Large intestine (tissue), 3 donors: ENCODE data around the gene SLCO3A1. TPM values are rescaled to one million over a fixed set of nuclear protein-coding genes. Genes with fewer than 3 reads are reported as not detected.

Source experiments
- DNase-seq, 2 donors: peaks; one replicate each; pipeline versions ENCODE4 v3.0.0 to v3.0.0-alpha.2; 2013
- H3K27ac ChIP-seq: one replicate; pipeline ENCODE4 v1.5.1; 2013; ENCODE audit warnings: low read length
- H3K27me3 ChIP-seq: 2 replicates; pipeline ENCODE4 v1.6.1; 2013; ENCODE audit warnings: low read length; ENCODE audit not compliant: control insufficient read depth, insufficient read depth
- H3K36me3 ChIP-seq: 2 replicates; pipeline ENCODE4 v1.6.1; 2013; ENCODE audit warnings: low read length; ENCODE audit not compliant: control insufficient read depth, insufficient read depth
- H3K4me1 ChIP-seq: one replicate; pipeline ENCODE4 v1.6.1; 2013; ENCODE audit warnings: low read length; ENCODE audit not compliant: control insufficient read depth, insufficient read depth
- H3K4me3 ChIP-seq: one replicate; pipeline ENCODE4 v1.5.1; 2013; ENCODE audit warnings: low read length
- H3K9me3 ChIP-seq: one replicate; pipeline ENCODE4 v1.6.1; 2013; ENCODE audit warnings: mild to moderate bottlenecking, low read depth, low read length, moderate library complexity; ENCODE audit not compliant: control insufficient read depth
- WGBS: methylation state at CpG from one replicate; pipeline ENCODE4 v1.1.5; 2013; ENCODE audit warnings: low lambda C conversion rate; ENCODE audit not compliant: insufficient coverage; 5-methylcytosine and 5-hydroxymethylcytosine counted together
- polyA plus RNA-seq: library from polyadenylated mRNA; unstranded; fragments of 120-200 nt; gene quantifications from one replicate; pipeline ENCODE4 v1.2.1, GENCODE V29; 2013

SLCO3A1 gene
- polyA plus RNA-seq, 1 donor: 5.1 TPM

DNA sequence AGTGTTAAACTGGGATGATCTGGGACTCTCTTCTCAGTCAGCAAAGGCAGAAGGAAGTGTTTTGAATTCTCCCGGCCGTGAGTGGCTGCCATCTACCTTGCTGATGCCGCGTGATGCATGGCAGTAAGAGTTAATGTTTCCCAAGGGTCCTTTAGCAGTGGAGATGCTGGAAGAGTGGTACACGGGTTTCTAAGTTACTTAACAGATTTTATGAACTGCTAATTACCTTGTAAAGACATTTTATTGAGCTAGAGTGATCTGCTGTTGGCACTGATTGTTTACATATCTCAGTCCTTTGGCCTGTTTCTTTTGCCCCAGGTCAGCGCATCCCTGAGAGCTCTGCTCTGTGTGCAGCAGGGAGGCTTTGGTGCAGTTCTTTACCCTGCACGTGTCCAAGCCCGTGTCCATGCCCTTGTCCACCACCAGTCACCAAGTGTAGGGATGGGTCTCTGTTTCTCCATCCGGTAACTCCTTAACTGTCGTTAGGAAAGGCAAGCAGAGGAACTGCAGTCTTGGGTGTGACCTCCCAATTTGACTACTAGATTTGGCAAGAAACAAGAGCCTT is 172.3 kb downstream of the SLCO3A1 start:
- no CpG with 5 or more reads among the region's 10 CpGs for WGBS
- Histone ChIP-seq H3K4me3 (no peak overlapping the region), H3K36me3 (no peaks in the 10 kb centered on the region), H3K9me3 (no peaks in the 10 kb centered on the region), H3K27me3 (no peaks in the 10 kb centered on the region), H3K27ac (no peak overlapping the region), H3K4me1 (peaks cover 9% of the 10 kb centered on the region)
- peak; percentile 40 to 42 for DNase-seq

DNA sequence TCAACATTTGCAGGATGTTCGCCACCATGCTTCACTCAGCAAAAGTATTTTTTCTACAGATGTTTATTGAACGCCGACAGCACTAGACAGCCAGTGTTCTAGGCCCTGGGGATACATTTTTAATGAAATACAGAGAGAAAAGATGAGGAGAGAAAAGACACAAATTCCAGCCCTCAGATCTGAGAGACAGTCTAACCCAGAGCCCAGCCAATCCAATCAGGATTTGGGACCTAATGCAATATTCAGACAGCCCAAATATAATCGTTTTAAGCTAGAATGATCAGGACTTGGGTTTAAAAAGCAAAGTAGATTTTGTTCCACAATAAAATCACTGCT is 174.8 kb downstream of the SLCO3A1 start:
- no peak overlapping the region for H3K4me3 ChIP-seq
- peaks cover 4% of the 10 kb centered on the region for H3K27me3 ChIP-seq
- H3K4me1 ChIP-seq: peaks cover 9% of the 10 kb centered on the region
- H3K36me3 ChIP-seq: no peaks in the 10 kb centered on the region
- H3K9me3 ChIP-seq: no peaks in the 10 kb centered on the region
- WGBS: 83% methylated on average over 1 of the region's 4 CpGs
- H3K27ac ChIP-seq: no peak overlapping the region
- no peak for DNase-seq

DNA sequence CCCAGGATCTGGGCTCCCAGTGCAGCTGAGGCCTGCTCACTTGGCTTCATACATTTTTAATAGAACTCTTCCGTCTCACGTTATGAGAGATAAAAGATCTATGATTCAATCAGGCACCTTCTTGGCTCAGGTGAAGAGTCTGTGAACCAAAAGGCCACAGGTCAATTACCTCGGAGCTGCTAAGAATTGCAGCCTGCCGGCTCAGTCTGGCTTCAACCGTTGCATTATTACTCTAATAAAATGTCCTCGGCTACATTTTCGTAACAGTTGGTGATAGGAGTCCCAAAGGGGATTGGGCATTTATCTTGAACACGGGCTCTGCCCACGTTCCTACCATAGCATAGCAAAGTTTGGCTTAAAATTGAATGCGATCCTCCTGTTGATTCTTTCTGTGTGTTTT is 176.3 kb downstream of the SLCO3A1 start:
- H3K27me3 ChIP-seq: peaks cover 5% of the 10 kb centered on the region
- no peaks in the 10 kb centered on the region for H3K36me3 ChIP-seq
- WGBS: no CpG with 5 or more reads among the region's 10 CpGs
- DNase-seq: no peak
- no peaks in the 10 kb centered on the region for H3K9me3 ChIP-seq
- H3K4me3 ChIP-seq: no peak overlapping the region
- no peak overlapping the region for H3K27ac ChIP-seq
- H3K4me1 ChIP-seq: peaks cover 9% of the 10 kb centered on the region

DNA sequence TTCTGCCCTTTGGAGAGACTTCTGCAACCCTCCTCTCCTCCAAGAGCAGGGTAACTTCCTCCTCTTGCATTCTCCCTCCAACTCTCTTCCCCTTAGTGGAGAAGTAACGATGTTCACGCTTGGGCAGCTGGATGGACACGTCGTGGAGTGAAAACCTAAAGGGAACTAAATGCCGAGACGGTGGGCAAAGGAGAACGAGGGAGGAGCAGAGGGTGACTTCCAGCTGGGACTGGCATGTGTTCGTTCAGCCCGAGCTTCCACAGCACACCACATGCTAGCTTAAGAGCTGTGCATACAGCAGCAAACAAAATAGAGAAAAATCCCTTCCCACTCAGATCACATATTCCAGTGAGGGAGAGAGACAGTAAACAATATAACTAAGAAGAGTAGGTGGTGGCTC is 179.8 kb downstream of the SLCO3A1 start:
- H3K4me3 ChIP-seq: no peak overlapping the region
- no peaks in the 10 kb centered on the region for H3K36me3 ChIP-seq
- peaks cover 10% of the 10 kb centered on the region for H3K27me3 ChIP-seq
- DNase-seq: no peak
- H3K4me1 ChIP-seq: peaks cover 2% of the 10 kb centered on the region
- H3K9me3 ChIP-seq: no peaks in the 10 kb centered on the region
- WGBS: no CpG with 5 or more reads among the region's 9 CpGs
- no peak overlapping the region for H3K27ac ChIP-seq

DNA sequence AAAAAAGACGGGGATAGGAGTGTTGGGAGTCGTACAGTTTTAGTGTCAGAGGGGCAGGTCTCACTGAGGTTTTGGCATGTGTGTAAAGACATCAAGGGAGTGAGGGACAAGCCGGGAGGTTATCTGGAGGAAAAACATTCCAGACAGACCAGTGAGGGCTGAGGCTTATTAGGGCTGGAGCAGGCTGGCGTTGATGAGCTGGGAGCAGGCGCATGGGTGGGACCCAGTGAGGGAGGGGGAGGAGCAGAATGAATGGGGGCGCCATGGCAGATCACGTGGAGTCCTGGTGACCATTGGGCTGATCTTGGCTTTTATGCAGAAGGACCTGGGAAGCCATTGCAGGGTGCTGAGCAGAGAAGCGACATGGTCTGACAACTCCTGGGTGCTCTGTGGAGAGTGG is 180.2 kb downstream of the SLCO3A1 start:
- Histone ChIP-seq H3K27me3 (peaks cover 10% of the 10 kb centered on the region), H3K4me3 (no peak overlapping the region), H3K9me3 (no peaks in the 10 kb centered on the region), H3K4me1 (peaks cover 2% of the 10 kb centered on the region), H3K27ac (no peak overlapping the region), H3K36me3 (no peaks in the 10 kb centered on the region)
- WGBS: no CpG with 5 or more reads among the region's 8 CpGs
- no peak for DNase-seq

DNA sequence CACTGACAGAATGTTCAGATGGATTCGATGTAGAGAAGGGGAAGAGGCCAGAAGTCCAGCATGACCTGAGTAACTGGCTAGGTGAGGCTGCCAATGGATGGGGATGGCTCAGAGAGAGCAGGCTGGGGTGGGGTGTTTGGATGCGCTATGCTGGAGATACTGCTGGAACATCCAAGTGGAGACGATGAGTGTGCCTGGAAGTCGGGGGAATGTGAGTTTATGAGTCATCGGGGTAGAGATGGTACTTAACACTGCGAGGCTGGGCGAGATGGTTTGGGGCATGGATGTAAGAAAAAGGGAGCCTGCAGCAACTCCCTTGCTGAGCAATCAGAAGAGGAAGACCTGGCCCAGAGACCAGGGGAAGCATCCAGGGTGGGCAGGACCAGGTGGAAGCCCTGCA is 180.7 kb downstream of the SLCO3A1 start:
- DNase-seq: no peak
- Histone ChIP-seq H3K27ac (no peak overlapping the region), H3K27me3 (peaks cover 10% of the 10 kb centered on the region), H3K4me3 (no peak overlapping the region), H3K36me3 (no peaks in the 10 kb centered on the region), H3K4me1 (peaks cover 2% of the 10 kb centered on the region), H3K9me3 (no peaks in the 10 kb centered on the region)
- 100% methylated on average over 1 of the region's 7 CpGs for WGBS

DNA sequence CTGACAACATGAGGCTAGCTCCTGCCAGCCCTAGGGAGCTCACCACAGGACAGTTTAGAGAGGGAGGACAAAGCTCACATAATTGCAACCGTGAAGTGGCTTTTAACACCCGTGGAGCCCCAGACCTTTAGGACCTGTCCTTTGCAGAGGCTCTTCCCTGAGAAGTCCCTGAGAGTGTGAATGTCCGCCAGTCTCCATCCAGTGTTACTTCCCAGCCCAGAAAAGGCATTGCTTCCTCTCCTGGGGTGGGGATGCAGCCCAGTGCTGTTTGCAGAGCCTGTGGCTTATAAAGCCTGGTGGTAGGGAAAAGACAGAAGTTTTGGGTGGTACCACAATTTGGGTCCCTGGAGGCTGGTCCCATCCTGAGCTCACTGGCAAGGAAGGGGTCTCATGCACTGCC is 182.0 kb downstream of the SLCO3A1 start:
- peaks cover 10% of the 10 kb centered on the region for H3K27me3 ChIP-seq
- H3K36me3 ChIP-seq: no peaks in the 10 kb centered on the region
- H3K27ac ChIP-seq: no peak overlapping the region
- no peaks in the 10 kb centered on the region for H3K9me3 ChIP-seq
- no peaks in the 10 kb centered on the region for H3K4me1 ChIP-seq
- no CpG with 5 or more reads among the region's 3 CpGs for WGBS
- H3K4me3 ChIP-seq: no peak overlapping the region
- no peak for DNase-seq

DNA sequence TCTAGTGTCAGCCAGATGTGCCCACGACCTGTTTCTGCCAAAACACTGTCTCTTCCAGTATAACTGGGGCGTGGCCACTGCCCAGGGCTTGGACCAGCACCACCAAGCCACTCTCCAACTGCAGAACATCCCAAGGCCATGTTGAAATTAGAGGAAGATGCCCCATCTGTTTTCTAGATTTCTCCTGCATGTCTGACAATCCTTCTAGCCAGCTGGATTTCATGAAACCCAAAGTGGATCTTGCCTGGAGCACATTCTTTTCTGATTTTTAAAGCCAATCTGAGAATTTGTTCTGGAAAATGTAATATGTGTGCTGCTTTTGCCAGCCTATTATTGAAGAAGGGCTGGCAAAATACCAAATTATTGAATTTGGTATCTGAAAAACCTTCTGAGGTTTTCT is 182.5 kb downstream of the SLCO3A1 start:
- H3K27me3 ChIP-seq: peaks cover 10% of the 10 kb centered on the region
- no peaks in the 10 kb centered on the region for H3K9me3 ChIP-seq
- H3K4me1 ChIP-seq: no peaks in the 10 kb centered on the region
- no peak for DNase-seq
- H3K27ac ChIP-seq: no peak overlapping the region
- no CpG with 5 or more reads among the region's 2 CpGs for WGBS
- no peak overlapping the region for H3K4me3 ChIP-seq
- no peaks in the 10 kb centered on the region for H3K36me3 ChIP-seq

DNA sequence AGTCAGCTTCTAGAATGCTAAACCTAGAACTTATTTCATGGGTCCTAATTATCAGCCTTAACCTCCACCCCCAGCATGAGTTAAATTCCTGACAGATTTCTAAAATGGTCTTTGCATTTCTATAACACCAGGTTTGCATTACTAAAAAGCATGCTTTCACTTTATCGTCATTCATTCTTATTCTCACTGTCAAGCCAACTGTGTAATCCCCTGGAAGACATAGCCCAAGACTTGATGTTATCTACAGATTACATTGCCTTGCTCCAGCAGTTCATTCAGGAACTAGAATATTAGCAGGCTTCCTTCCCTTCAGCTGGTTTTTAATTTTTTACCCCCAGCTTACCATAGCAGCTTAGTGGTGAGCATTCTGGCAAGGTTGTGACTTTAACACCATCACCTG is 184.0 kb downstream of the SLCO3A1 start:
- Histone ChIP-seq H3K4me3 (no peak overlapping the region), H3K9me3 (no peaks in the 10 kb centered on the region), H3K4me1 (no peaks in the 10 kb centered on the region), H3K36me3 (no peaks in the 10 kb centered on the region), H3K27ac (no peak overlapping the region), H3K27me3 (peaks cover 10% of the 10 kb centered on the region)
- WGBS: 86% methylated on average over 1 of the region's 1 CpG
- no peak for DNase-seq

DNA sequence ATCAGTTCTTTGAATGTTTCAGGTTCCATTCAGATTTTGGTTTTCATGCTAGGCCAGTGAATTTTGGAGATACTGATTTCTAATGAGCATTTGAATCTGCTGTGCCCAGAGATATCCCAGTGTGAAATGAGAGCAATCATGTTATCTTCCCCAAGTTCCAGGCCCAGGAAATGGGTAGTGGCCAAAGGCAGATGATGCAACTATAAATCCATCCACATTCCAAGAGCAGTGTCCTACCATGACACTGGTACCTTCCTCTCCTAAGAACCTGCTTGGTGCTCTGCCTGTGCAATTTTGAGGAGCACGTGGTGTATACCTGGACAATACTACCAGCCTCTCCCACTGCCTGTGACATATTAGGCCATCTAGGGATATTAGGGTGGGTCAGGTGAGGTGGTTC is 186.8 kb downstream of the SLCO3A1 start:
- DNase-seq: no peak
- H3K9me3 ChIP-seq: no peaks in the 10 kb centered on the region
- H3K4me1 ChIP-seq: no peaks in the 10 kb centered on the region
- H3K36me3 ChIP-seq: no peaks in the 10 kb centered on the region
- WGBS: no CpG with 5 or more reads among the region's 1 CpG
- H3K27me3 ChIP-seq: peaks cover 5% of the 10 kb centered on the region
- H3K4me3 ChIP-seq: no peak overlapping the region
- no peak overlapping the region for H3K27ac ChIP-seq

DNA sequence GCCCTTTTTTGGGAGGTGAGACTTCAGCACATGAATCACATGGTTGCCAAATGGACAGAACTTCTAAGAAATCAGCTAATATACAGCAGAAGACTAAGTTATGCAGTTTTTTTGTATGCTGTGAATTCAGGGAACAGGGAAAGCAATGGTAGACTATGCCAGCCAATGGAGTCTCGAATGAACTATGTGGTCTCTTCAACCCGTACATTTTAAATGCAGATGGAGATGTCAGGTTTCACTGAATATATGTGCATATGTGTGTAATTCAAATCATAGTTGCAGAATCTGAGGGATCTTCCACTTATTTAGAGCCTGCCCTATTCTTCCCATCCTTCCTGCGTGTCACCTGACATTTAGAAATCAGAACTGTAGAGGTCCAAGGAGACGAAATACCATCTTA is 187.9 kb downstream of the SLCO3A1 start:
- Histone ChIP-seq H3K27ac (no peak overlapping the region), H3K9me3 (no peaks in the 10 kb centered on the region), H3K4me3 (no peak overlapping the region), H3K27me3 (no peaks in the 10 kb centered on the region), H3K36me3 (no peaks in the 10 kb centered on the region), H3K4me1 (no peaks in the 10 kb centered on the region)
- no peak for DNase-seq
- no CpG with 5 or more reads among the region's 4 CpGs for WGBS
